HG02763 (cell line): ENCODE results near the gene DAPK1.

ENCODE experiments used
- ATAC-seq: cut with Tn5 transposase; IDR thresholded peaks from one replicate; pipeline ENCODE4 v1.9.1; 2021; ENCODE audit warnings: mild to moderate bottlenecking, moderate library complexity; ENCODE audit not compliant: unreplicated experiment

Gene DAPK1

DNA sequence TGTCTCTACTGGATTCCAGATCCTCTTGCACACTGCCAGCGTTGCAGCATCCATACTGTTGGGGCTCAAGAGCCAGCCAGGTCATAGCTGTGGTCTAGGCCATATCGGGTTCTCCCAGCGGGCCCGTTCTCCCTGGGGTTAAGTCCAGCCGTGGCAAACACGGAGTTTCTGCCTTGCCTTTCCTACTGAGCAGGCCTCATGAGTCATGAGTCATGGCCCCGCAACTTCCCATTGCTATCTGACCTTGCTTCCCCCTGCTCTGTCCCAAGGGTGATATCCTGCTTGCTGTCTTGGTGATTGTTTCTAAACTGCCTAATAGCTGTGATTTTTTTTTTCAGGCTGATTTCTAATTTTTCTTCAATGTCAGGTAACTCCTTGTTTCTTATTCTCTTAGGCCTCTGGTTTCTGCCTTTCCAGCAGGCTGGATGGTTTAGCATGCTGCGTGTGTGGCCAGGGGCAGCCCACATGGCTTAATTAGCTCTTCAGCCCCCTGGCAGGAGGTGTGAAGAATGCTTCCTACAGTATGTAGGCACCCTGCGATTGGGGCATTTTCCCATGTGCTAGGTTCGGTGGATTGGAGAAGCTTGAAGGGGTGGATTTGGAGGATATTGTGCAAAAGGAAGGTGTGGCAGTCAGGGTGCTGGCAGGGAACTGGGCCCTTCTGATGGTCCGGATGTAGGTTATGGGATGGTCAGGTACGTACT lies 18.7 kb downstream of the DAPK1 start:
- no peak for ATAC-seq

GRCh38 chr9:87516926-87517290 lies 19.2 kb downstream of the DAPK1 start:
- ATAC-seq: no peak

- no peak for ATAC-seq
These were observed 20.1 kb downstream of the DAPK1 start for GRCh38 chr9:87517732-87518131.

DNA sequence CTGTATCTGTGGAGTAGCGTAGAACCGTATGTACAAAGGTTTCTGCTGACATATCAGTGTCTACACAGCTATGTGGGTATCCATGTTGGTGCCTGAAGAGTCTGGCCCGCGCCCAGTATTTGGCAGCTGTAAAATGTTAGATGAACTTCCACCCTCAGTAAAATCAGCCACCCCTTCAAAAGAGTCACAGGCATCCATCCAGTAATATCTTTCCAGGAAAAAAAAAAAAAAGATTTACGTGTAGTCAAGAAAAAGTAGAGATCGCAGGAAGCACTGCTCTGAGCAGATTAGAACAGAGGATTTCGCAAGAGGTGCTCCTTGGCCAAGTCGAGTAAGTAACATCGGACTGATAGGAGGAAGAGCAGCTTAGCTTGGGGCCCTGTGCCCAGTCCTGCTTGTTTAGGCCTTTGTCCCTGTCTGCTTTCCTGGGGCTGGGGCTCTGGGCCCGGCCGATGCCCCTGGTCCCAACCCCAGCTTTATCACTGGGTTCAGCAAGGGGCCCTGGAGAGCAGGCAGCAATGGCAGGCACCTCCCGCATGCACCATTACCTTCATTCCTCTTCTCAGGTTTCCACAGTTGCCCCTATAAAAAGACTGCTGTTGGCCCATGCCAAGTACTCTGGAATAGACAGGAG lies 21.2 kb downstream of the DAPK1 start:
- no peak for ATAC-seq

GRCh38 chr9:87519461-87519860 lies 21.8 kb downstream of the DAPK1 start:
- ATAC-seq: no peak

DNA sequence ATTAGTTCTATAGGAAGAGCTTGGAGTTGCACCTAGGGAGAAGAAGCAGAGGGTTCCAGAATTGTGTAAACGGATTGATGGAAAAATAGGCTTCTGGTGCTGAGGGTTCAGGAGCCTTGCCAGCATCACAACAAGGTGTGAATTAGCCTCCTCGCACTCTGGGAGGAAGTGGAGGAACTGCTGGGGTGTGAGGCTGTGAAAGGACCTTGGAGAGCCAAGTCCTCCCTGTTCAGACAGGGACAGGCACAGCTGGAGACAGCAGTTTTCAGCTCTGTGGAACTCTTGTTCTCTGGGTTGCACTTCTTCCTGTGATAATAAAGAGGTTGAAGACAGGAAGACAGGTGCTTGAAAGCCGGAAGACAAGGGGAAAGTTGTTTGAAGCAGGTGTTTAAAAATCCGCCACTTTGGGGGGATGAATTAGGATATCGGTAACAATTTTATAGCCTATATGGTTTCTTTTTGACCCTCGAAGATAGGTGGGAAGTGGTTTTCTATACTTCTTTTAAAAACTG lies 22.6 kb downstream of the DAPK1 start:
- no peak for ATAC-seq

GRCh38 chr9:87521834-87522233 lies 24.2 kb downstream of the DAPK1 start:
- no peak for ATAC-seq

DNA sequence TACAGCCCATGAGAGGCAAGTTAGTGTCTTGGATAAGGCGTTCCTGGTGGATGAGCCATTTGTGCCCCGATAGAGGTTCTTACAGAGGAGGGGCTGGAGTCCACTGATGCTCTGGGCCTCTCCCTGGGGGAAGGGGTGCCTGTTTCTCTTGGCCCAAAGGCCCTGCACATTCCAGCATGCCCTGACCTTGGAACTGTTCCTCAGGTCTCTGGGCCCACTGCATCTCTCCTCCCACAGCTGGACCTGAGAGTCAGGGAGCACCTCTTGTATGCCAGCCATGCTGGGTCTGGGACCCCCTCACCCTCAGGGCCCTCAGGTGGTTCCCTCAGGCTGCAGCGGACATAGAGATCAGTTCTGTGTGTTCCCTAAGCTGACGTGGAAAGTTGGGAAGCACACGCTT lies 26.4 kb downstream of the DAPK1 start:
- ATAC-seq: no peak

- no peak for ATAC-seq
These were observed 28.1 kb downstream of the DAPK1 start for GRCh38 chr9:87525546-87526303.

GRCh38 chr9:87527211-87527916 lies 29.7 kb downstream of the DAPK1 start:
- ATAC-seq: no peak

DNA sequence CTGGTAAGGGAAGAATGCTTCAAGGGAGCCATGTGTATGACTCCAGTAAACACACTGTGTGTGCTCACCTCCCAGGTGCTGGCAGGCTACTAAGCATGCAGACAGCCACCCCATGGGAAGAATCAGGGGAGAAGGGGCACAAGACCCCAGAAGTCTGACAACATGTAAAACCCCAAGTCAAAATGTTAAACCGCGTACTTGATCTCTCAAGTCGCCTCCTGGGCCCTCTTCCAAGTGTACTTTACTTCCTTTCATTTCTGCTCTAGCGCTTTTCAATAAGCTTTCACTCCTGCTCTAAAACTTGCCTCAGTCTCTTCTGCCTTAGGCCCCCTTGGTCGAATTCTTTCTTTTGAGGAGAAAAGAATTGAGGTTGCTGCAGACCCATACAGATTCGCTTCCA lies 31.3 kb downstream of the DAPK1 start:
- no peak for ATAC-seq

DNA sequence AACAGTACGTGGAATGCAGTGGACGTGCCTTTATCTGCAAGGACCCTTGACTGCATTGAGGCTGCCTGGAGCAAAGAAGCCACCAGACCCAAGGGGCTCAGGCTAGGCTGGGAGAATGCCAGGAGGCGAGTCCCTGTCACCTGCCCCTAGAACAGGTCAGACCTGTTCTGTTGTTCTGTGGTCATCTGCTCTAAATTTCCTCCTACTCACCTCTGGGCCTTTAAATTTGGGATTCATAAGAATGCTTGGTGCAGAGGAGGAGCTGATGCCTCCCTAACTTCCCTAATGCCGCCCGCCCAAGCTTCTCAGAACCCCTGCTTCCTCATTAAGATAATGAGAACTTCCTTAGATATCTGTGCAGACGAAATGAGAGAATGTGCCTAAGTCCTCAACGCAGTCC lies 32.0 kb downstream of the DAPK1 start:
- ATAC-seq: no peak

DNA sequence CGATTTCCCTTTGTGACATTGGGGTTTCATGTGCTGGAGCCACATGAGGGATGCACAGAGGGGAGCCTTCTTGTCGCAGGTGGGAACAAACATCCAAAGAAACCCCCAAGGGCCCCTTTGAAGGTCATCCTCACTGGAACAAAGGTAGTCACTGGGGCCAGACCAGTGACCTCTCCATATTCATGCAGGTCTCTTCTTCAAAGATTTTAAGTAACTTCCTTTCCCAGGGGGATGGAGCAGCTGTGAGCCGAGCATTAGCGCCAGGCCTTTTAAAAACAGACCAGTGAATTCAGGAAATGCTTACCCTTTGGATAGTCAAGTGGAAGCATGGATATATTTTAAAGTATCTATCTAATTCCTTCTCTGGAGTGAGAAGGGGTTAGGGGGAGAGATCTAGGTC lies 33.0 kb downstream of the DAPK1 start:
- ATAC-seq: no peak

GRCh38 chr9:87531370-87532295 lies 34.0 kb downstream of the DAPK1 start:
- no peak for ATAC-seq

DNA sequence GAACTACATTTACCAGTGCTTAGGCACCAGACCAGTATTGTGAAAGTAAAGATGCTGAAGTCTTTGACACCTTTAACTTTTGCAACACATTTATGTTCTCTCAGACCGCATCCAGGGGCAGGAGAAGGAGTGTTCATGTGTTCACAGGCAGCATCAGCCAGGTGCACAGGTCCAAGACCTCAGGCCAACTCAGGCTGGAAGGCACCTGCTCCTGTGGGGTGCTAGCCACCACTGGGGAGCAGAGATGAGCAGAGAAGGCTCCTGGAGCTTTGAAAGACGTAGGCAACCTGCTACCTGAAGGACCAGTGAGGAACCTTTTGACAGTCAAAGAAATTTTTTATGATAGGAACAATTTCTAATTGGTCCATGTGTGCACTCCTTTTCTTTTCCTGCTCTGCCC lies 35.6 kb downstream of the DAPK1 start:
- ATAC-seq: no peak

DNA sequence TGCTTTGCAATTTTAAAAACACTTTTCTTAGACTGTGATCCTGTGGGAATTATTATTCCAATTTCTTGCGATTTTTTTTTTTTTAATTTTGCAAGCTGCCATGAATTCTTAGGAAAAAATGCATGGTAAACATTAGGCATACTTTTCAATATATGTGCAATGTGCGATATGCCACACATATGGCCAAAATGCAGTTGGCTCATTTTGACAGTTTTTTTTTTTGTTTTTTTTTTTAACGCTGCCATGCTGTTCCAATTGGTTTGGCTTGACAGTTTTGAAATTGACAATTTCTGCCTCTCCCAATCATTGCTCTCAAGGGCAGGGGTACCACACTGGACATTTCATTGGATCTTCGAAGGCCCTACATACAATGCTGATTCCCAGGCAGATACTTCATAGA lies 36.4 kb downstream of the DAPK1 start:
- ATAC-seq: no peak

- no peak for ATAC-seq
These were observed 37.3 kb downstream of the DAPK1 start for GRCh38 chr9:87534957-87535356.

GRCh38 chr9:87535817-87536539 lies 38.3 kb downstream of the DAPK1 start:
- ATAC-seq: peak; percentile 62

DNA sequence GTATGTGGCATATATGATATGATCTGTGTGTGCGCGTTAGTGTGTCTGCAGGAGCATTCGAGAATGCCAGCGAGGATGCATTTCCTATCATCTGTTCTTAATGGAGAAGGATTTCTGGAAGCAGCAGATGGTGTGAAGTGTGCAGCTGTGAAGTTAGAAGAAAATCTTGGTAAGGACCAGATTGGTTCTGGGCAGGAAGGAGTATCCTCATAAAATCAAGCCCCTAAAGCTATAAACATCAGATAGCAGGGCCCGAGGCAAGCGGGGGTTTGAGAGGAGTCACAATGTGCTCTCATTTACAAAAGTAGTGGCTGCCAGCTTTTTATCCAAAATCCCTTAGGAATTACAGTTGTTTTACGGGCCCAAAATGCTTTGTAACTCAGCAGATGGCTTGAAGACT lies 40.0 kb downstream of the DAPK1 start:
- no peak for ATAC-seq
